Adrenal gland (tissue), 5 donors: Measurements from ENCODE around the gene EHHADH.

ENCODE experiments used
- CTCF ChIP-seq, 6 experiments: fragments of 450-650 bp in 4 of 6; fragments of 200-600 bp in 2 of 6; sonication (generic) in 1 of 6; IDR thresholded peaks; 1 replicate in 5 of 6; 2 replicates in 1 of 6; pipeline versions ENCODE4 v1.5.1 to v1.8.0; 2016 to 2021; ENCODE audit warnings: antibody characterized with exemption in 6 of 6, mild to moderate bottlenecking in 2 of 6, moderate library complexity in 1 of 6
- POLR2A ChIP-seq, 2 donors: fragments of 450-650 bp; IDR thresholded peaks; one replicate each; pipeline ENCODE4 v1.6.1; 2017; ENCODE audit warnings: antibody characterized with exemption in 2 of 2, mild to moderate bottlenecking in 2 of 2, moderate library complexity in 1 of 2
- donor health status: DM: no; HTN: no; CAD: no.

- TF ChIP-seq CTCF (IDR thresholded peaks at IDR 0.05): no peak
- TF ChIP-seq POLR2A (IDR thresholded peaks at IDR 0.05): no peak
Measured at GRCh38 chr3:185200639-185201038, 53.2 kb downstream of the EHHADH start.
